ENCODE measurements around the gene SLC9A8.
A peak's percentile ranks its signal among the peaks of the same experiment; 100 is the strongest.

Gene SLC9A8

DNA sequence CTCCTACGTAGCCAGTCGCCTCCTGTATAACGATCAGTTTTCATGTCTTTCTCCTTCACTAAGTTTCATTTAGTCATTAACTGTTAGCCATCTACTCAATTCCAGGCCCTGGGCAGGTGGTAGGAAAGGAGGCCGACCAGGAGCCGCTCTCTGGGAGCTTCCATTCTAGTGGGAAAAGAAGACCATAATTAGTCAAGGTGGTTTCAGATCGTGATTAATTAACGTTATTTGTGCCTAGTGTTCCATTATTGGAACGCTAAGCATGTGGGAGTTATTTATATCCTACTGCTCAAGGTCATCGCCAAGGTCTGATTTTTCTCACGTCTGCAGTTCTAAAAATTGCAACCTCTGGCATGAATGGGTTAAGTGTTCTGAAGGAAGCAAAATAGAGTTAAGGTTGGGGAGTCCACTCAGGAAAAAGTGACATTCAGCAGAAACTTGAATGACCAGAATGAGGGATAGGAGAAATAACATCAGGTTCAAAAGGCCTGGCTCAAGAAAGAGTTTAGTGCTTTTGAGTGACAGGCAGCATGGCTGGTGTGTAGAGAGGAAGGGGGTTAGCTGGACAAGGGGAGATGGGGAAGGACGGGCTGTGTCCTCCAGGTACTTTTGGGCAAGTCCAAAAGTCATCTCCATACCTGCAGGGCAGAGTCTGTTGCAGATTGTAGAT, 812 bp downstream of the SLC9A8 start:
- no peak for DNase-seq

DNA sequence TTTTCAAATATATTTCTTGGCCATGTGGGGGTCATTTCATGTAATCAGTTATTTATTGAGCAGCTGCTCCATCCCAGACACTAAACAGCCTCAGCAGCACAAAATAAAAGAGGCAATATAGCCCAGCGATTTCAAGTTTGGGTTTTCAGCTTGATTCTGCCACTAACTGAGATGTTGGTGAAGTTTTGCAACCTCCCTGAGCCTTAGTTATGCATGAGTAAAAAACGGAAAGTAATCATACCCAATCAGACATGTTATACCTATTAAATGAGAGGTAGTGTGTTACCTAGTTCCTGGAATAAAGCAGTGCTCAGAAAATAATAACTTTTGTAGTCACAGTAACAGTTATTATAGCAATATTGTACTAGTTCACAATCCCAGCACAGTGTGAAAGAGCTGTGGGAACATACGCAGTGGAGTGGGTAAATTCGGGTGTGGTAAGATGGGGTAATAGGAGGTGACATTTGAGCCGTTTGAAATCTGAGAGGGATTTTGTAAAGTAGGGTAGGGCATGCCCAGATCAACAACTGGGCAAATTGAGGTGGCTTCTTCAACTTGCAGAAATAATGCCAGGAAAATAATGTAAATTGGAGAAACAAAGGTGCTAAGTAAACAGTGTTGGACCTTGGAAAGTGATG, 1.5 kb downstream of the SLC9A8 start:
- DNase-seq: no peak

DNA sequence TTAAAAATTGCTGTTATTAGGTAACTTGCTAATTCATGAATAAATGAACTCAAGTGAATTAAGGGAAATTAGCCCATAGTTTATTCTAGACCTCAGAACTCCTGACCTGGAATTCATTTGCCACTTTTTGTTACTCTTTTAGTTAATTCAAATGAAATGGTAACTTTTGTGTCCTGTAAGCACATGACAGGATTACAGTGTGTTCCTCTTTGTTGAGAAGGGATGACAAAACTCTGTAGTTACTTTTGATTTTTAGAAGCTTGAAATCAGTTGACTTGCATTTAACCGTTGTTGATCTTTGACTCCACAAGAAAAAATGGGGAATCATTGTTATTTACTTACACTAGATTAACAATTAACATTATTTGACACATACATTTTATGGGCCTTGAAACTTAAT, 6.2 kb downstream of the SLC9A8 start:
- DNase-seq: no peak

DNA sequence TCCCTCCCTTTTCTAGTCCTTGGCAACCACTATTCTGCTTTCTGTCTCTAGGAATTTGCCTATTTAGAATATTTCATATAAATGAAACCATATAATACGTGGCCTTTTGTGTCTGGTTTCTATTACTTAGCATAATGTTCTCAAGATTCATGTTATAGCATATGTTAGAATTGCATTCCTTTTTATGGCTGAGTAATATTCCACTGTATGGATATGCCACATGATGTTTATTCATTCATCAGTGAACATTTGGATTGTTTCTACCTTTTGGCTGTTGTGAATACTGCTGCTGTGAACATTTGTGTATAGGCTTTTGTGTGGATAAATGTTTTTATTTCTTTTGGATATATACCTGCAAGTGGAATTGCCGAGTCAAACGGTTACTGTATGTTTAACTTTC, 7.1 kb downstream of the SLC9A8 start:
- no peak for DNase-seq

DNA sequence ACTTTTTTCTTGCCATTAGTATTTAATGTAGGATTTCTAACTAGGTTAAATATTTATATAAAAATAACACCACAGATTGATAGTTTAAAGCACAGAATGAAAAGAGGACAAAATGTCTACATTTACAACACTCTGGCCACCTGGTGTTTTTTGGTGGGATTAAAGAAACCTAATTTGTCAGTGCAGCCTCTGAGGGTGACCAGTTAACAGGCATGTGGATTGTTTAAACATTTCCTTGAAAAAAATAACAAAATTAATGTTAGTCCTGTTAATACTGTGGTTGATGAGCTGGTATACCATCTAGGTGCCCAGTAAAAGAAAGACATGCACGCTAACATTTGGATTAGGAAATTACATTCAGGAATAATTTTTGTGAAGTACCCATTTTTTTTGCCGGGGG, 8.8 kb downstream of the SLC9A8 start:
- no peak for DNase-seq

DNA sequence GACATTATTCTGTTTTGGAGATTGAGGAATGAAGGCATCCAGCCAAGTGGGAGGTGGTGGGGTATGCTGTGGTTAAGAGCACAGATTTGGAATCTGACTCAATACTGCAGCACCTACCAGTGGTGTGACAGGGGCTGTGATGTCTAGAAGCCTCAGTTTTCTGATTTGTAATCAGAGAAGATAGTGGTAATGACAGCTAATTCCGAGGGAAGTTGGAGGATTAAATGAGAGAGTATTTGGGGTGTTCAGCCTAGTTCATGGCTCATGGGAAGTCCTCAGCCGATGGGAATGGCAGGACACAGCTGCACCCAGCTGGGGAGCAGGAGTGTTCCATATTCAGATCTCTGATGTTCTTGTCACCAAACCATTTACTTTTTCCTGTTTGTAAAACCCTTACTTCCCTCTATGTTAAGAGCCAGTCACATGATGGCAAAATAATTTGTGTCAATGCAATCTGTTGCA, 9.3 kb downstream of the SLC9A8 start:
- DNase-seq: no peak

DNA sequence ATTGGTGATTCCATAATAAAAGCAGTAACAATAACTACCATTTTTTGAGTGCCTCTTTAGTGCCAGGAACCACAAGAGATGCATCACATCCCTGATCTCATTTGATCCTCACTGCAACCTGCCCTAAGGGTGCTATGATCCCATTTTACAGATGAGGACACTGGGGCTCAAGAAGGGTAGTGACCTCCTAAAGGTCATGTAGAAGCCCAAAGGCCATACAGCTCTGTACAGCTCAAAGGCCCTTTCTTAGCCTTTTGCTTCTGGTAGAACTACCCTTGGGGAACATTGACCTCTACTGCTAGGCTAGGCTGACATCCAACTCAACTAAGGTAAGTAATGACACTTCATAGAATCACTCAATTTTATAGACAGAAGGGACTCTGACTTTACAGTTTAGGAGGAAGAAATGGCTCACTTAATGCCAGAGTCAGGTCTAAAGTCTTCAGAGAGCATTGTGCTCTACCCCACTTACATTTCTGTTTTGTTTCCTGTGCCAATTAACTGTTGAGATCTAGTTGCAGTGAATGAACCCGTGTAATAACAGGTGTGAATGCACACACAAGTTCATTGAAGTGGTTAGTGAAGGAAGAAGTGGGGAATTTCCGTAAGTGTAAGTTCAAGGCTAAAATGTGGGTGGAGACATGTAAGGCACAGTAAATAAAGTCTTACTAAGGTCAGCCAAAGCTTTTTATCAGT, 10.7 kb downstream of the SLC9A8 start:
- no peak for DNase-seq

DNA sequence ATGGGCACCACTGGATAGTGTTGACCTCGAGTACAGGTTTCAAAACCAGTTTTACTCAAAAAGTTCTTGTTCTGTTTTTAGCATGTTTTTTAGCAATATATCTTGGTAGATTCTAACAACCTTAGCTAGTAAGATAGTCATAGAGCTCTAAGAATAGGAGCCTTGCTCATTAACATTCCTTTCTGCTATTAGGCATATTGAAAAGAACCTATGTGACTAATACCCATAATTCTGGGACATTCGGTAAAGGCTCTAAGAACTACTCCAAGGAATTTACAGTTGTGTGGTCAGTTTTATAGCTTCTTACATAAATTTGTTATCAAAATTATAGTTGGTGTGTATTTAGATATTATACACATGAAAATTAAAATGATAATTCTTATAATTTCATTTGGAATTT, 11.6 kb downstream of the SLC9A8 start:
- no peak for DNase-seq

DNA sequence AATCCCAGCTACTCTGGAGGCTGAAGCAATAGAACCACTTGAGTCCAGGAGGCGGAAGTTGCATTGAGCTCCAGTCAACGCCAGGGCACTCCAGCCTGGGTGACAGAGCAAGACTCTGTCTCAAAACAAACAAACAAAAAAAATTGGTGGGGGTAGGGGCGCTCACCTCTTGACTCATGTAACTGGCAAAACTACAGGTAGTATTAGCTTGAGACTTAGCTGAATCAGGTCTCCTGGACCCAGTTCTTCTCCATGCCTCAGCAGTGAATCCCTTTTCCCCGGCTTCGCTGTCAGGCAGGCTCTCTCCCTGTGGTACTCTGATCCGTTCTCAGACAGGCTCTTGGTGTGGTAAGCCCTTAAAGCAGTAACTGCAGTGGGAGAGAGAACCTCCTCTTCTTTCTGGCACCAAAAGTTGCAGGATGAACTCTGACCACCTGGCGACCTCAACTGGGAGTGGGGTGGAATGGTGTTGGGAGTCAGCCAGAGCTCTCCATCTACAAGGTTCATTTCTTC, 12.9 kb downstream of the SLC9A8 start:
- DNase-seq: peak; percentile 85

DNA sequence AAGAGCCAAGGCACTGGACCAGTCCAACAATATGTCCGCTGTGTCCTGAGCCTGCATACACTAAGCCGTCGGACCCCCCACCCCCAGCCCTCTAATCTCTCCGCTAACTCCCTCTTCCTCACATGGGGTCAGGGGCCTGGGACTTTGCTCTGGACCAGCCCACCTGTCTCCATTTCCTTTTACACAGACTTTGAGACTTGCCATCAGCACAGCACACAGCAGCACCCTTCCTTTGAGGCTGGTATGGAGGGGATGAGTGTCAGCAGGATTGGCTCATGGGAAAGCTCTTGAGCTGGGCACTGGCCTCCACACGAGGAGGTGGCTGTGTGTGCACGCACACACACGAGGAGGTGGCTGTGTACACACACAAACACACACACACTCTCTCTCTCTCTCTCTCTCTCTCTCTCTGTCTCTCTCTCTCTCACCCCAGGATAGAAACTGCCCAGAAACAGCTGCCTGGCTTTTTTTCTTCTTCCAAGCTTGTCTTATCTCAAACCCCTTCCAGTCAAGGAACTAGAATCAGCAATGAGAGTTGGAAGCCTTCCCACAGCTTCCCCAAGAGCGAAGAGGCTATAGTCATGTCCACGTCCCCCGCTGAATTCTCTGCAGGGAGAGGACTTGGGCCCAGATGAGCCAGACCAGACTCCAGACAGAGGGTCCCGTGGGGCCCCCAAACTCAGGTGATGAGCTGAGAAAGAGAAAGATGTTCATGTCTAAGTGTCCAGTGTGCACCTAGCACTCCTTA, 18.6 kb downstream of the SLC9A8 start:
- no peak for DNase-seq

DNA sequence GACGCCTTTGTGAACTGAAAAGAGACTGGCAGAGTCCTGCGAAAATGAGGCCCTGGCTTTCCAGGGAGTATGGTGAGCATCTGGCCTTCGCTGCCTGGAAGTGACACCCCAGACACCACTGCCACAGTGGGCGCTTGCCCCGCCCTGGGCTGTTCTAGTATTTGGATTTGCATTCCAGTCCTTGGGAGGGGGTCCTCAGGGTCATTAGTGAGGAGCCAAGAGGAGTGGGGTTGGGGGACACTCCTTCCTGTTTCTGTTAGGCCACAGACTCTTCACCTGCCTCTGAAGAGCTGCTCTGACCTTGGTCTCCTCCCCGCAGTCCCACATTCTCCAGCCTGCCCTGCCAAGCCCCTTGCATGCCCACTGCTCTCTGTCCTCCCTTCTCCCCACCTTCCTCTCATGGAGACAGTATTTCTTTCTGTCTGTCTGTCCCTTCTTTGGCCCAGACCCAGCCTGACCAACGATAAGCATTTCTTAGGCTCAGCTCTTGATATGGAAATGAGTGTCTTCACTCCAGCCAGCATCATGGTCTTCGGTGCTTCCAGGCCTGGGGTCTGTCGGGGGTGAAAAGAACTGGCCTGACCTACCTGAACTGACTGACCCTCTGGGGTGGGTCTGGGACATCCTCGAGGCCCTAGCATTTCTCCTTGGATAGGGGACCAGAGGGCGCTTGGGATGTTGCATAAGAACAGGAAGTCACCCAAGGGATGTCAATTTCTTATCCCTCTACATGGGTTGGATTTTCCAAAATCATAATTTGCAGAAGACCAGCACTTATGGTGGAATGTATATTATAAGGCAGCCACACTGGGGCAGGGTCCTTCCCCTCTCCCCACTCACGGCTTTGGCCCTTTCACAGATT, 19.4 kb downstream of the SLC9A8 start:
- DNase-seq: no peak

DNA sequence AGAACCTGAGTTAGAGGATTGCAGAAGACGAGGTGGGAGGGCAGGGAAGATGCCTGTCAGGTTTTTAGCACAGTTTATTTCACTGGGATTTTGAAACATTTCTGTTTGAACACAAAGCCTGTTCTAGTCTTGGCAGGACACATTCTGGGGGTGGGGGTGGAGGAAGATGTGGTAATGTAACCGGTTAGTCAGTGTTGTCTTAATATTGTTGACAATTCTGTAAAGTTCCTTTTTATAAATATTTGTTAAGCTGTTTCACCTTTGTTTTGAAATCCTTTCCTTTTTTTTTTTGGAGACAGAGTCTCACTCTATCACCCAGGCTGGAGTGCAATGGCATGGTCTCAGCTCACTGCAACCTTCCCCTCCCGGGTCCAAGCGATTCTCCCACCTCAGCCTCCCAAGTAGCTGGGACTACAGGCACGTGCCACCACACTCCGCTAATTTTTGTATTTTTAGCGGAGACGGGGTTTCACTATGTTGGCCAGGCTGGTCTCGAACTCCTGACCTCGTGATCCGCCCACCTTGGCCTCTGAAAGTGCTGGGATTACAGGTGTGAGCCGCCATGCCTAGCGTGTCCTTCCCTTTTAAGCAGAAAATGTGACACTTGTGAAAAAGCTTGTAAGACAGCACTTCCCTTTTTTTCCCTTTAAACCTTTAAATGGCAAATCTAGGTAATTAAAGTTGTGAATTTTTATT, 20.2 kb downstream of the SLC9A8 start:
- DNase-seq: no peak

DNA sequence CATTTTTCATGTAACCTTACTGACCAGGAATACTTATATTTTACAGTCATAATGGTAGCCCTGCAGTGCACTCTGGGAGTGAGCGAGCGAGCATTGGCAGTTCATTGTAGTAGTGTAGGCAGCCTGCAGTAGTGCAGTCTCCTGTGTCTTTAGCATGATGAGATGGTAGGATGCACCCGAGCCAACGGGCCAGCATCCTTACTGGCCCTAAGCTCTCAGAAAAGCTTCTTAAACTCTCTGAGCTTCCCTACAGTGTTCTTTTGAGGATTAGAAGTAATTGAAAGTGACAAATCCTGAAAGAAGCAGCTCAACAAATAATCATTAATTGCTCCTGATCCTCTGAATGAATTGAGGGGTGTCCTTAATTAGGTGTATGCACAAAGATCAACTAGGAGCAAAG, 20.9 kb downstream of the SLC9A8 start:
- DNase-seq: no peak

DNA sequence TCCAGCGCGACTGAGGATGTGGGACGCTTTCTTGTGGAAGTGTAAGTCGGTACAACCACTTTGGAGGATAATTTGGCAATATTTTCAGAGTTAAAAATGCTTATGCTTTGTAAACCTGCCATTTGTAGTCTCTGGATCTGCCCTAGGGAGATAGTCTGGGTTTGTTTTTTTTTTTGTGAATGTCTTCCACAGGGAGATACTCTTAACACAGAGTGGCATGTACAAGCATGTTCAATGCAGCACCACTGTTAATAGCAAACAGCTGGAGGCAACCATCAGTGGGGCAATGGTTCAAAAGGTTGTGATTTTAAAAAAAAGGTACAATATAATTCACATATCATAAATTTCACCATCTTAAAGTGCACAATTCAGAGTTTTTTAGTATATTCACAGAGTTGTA, 22.4 kb downstream of the SLC9A8 start:
- DNase-seq: no peak

DNA sequence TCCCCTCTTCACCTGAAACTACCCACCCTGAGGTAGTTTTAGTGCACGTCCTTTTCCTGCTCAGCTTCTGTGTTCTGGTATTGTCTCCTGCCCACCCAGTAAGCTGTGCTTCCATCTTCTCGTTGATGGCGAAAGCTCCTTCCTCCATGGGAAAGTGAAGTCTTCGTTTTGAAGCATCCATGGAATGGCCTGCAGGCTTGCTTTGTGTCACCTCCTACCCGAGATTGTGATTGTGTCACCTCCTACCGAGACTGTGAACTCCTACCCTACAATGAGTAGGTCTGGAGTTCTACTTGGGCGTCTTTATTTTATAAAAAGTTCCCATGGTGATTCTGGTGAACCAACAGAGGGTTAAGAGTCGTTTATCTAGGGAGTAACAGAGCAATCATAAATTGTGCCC, 25.9 kb downstream of the SLC9A8 start:
- no peak for DNase-seq

DNA sequence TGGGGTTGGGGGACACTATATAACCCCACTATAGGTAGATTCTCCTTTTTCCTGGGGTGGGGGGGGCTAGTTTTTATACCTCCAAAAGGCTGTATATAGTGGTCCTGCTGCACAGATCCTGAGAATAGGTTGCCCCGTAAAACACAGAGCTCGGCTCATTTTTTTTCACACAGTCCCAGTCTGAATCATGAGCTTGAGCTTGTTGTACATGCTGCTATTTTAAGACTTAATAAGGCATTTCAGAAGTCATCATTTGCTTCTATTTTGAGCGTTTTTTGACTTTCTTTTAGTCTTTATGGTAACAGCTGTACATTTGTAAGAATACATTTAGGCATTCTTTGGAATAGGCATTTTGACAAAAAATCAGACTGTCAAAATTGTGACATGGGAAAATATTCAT, 30.5 kb downstream of the SLC9A8 start:
- DNase-seq: no peak

DNA sequence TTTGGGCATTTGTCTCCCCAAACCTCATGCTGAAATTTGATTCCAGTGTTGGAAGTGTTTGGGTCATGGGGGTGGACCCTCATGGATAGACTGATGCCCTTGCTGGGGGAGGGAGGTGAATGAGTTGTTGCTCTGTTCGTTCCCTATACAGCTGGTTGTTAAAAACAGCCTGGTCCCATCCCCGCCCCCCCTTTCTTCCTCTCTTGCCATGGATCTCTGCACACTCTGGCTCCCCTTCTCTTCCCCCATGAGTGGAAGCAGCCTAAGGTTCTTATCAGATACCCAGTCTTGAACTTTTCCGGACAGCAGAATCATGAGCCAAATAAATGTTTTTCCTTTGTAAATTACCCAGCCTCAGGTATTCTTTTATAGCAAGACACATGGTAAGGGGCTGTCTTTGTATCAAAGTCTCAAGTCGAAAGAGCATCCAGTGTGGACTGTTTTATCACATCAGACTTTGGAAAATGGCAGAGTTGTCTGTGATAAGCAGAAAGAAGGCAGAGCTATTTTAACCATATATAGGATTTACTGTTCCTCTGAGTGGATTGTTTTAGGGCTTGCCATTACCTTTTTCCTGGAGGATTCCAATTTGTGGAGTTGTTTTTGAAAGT, 31.2 kb downstream of the SLC9A8 start:
- no peak for DNase-seq

DNA sequence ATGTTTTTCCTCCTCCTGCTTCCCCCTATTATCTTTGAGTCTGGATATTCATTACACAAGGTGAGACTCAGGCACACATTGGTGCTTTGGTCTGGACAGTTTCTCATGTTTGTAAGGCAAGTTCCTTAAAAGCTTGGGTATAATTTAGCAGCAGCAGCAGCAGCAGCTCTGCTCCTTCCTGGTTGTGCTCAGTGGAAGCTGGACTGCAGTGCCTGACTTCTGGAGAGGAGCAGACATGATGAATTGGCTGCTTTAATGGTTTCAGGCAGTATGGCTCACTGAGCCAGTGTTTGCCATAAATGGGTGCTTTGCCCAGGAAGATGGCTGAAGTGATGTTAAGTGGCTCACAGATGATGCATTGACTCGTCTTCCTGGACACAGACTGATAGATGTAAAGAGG, 32.4 kb downstream of the SLC9A8 start:
- DNase-seq: no peak

DNA sequence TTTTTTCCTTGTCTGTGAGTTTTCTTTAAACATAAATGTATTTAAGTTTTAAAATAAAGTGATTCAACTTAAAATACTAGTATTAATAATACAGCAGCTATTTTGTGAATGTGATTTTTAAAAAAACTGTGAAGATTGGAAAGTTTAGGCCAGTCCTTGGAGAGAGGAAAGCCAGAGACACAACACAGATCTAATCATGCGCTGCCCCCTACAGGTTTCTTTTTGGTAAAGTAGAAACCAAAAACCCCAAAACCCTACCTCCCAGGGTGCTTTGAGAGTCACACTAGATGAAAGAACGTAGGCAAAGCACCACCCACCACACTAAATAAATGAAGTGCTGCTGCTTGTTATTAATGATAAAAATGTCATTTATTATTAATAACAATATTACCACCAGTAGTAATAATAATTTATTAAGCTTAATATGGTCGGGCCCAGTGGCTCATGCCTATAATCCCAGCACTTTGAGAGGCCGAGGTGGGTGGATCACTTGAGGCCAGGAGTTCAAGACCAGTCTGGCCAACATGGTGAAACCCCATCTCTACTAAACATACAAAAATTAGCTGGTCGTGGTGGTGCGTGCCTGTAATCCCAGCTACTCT, 33.7 kb downstream of the SLC9A8 start:
- no peak for DNase-seq

DNA sequence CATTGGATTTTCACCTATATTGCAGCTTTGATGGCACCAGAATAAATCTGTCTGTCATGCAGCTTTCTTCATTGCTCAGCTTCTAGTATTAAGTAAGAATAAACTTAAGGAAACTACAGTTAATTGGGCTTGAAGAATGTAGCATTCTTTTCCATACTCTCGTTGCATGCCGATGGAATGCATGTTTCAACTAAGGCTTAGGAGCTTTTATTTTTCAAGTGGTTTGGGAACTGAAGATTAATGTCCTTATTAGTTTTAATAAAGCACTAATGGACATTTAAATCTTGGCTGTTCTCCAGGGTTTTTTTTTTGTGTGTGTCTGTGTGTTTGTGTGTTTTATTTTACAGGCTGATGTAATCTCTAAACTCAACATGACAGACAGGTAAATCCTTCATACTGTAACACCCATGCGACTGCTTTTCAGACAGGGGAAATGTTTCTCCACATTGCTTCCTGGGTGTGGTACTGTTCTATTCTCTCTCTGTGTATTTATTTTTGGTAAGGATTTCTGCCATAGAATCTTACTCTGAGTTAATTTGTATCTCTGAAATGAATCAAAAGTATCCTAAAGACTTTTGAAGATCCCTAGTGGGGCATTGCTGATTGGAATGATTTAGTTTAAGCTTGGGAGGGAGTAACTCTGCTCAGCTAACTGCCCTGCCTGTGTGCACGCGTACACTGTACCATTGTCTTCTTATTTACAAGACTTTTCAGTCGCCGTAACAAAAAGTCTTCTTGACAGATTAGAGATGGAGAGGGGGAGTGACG, 38.0 kb downstream of the SLC9A8 start:
- peak; percentile 25 for DNase-seq

Measured in DMS153 (cell line).